BE2C (cell line): ENCODE measurements around the gene GRID1.

Experiments
- DNase-seq: peaks from one replicate; pipeline ENCODE4 v3.0.0-alpha.2; 2020
- H3K27me3 ChIP-seq: fragments of 250-450 bp; sonication (Bioruptor Pico); 2 replicates; pipeline ENCODE4 v1.5.1; 2020; ENCODE audit warnings: mild to moderate bottlenecking
- H3K36me3 ChIP-seq: fragments of 250-450 bp; sonication (Bioruptor Pico); 2 replicates; pipeline ENCODE4 v1.5.1; 2020; ENCODE audit warnings: mild to moderate bottlenecking
- H3K4me1 ChIP-seq: fragments of 250-450 bp; sonication (Bioruptor Pico); 2 replicates; pipeline ENCODE4 v1.5.1; 2020
- H3K4me3 ChIP-seq: 2 replicates; pipeline ENCODE4 v1.5.1; 2011; ENCODE audit warnings: low read depth, low read length
- H3K9me3 ChIP-seq: fragments of 250-450 bp; sonication (Bioruptor Pico); 2 replicates; pipeline ENCODE4 v1.5.1; 2020
- CTCF ChIP-seq: IDR thresholded peaks from 2 replicates; pipeline ENCODE4 v1.5.1; 2012; ENCODE audit warnings: mild to moderate bottlenecking, low read depth, low read length

GRID1 gene

GRCh38 chr10:85995791-85996190 is 370.8 kb downstream of the GRID1 start:
- Histone ChIP-seq H3K9me3 (no peaks in the 10 kb centered on the region), H3K27me3 (no peaks in the 10 kb centered on the region), H3K4me3 (no peak overlapping the region), H3K4me1 (peaks cover 5% of the 10 kb centered on the region), H3K36me3 (no peaks in the 10 kb centered on the region)
- peak; percentile 62 for TF ChIP-seq CTCF
- DNase-seq = no peak

- Histone ChIP-seq H3K9me3 (no peaks in the 10 kb centered on the region), H3K27me3 (no peaks in the 10 kb centered on the region)
- DNase-seq = no peak
Observed at GRCh38 chr10:85993840-85994507, 372.6 kb downstream of the GRID1 start.

GRCh38 chr10:85993140-85993539 is 373.5 kb downstream of the GRID1 start:
- H3K27me3 ChIP-seq = no peaks in the 10 kb centered on the region
- H3K9me3 ChIP-seq = no peaks in the 10 kb centered on the region
- H3K36me3 ChIP-seq = no peaks in the 10 kb centered on the region
- TF ChIP-seq CTCF = no peak
- no peak for DNase-seq
- no peak overlapping the region for H3K4me3 ChIP-seq
- H3K4me1 ChIP-seq = peaks cover 5% of the 10 kb centered on the region

More at GRCh38 chr10:85993840-85994507, 372.6 kb downstream of the GRID1 start:
- no peak for TF ChIP-seq CTCF
- Histone ChIP-seq H3K36me3 (no peaks in the 10 kb centered on the region), H3K4me3 (no peak overlapping the region), H3K4me1 (peaks cover 5% of the 10 kb centered on the region)

GRCh38 chr10:85992324-85992723 is 374.3 kb downstream of the GRID1 start:
- no peak for DNase-seq
- Histone ChIP-seq H3K4me1 (peaks cover 5% of the 10 kb centered on the region), H3K4me3 (no peak overlapping the region), H3K27me3 (no peaks in the 10 kb centered on the region), H3K36me3 (no peaks in the 10 kb centered on the region), H3K9me3 (no peaks in the 10 kb centered on the region)
- TF ChIP-seq CTCF = no peak

- DNase-seq = no peak
- H3K36me3 ChIP-seq = no peaks in the 10 kb centered on the region
- H3K4me1 ChIP-seq = no peaks in the 10 kb centered on the region
- H3K27me3 ChIP-seq = no peaks in the 10 kb centered on the region
- TF ChIP-seq CTCF = no peak
- H3K9me3 ChIP-seq = no peaks in the 10 kb centered on the region
- H3K4me3 ChIP-seq = no peak overlapping the region
Observed at GRCh38 chr10:85986777-85987176, 379.8 kb downstream of the GRID1 start.

- no peaks in the 10 kb centered on the region for H3K36me3 ChIP-seq
- no peaks in the 10 kb centered on the region for H3K27me3 ChIP-seq
- H3K4me3 ChIP-seq = no peak overlapping the region
- no peaks in the 10 kb centered on the region for H3K9me3 ChIP-seq
- no peak for TF ChIP-seq CTCF
- H3K4me1 ChIP-seq = no peaks in the 10 kb centered on the region
- no peak for DNase-seq
Observed at GRCh38 chr10:85983051-85983450, 383.5 kb downstream of the GRID1 start.
